ENCODE results near the gene WDR55. TPM values are rescaled to one million over a fixed set of nuclear protein-coding genes. Genes with fewer than 3 reads are reported as not detected.
"Not testable (repeated sequence)": the region's sequence is repeated elsewhere in the genome, so short reads cannot be mapped to it uniquely, and the experiment has no call there.

Gene WDR55
- total RNA-seq, 2 experiments from 2014 or later, result 40.1 to 41.1 TPM

DNA sequence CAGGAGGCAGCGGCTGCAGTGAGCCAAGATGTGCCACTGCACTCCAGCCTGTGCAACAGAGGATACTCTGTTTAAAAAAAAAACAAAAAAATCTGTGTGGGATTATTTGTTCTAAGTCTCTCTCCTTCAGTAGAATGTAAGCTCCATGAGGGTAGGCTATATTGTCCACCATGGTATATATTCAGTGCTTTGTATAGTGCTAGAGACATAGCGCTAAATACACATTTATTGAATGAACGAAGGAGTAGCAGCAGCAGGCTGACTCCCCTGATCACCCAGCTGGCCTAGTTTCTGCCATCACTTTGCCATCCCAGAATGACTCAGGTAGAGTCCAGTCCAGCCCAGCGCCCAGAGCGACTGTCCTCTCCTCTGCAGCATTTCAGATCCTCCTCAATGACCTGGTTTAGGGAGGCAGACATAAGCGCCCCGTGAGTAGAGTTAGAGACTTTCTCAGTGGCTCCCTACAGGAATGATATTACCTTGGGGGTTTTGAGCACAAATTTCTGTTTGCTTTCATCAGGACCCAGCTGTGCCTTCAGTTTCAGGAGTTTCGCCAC is 25.8 kb downstream of the WDR55 start:
- H3K4me1 Mint-ChIP-seq (ENCODE audit: low read depth), result peaks cover 48% of the 10 kb centered on the region
- no peak for ATAC-seq

DNA sequence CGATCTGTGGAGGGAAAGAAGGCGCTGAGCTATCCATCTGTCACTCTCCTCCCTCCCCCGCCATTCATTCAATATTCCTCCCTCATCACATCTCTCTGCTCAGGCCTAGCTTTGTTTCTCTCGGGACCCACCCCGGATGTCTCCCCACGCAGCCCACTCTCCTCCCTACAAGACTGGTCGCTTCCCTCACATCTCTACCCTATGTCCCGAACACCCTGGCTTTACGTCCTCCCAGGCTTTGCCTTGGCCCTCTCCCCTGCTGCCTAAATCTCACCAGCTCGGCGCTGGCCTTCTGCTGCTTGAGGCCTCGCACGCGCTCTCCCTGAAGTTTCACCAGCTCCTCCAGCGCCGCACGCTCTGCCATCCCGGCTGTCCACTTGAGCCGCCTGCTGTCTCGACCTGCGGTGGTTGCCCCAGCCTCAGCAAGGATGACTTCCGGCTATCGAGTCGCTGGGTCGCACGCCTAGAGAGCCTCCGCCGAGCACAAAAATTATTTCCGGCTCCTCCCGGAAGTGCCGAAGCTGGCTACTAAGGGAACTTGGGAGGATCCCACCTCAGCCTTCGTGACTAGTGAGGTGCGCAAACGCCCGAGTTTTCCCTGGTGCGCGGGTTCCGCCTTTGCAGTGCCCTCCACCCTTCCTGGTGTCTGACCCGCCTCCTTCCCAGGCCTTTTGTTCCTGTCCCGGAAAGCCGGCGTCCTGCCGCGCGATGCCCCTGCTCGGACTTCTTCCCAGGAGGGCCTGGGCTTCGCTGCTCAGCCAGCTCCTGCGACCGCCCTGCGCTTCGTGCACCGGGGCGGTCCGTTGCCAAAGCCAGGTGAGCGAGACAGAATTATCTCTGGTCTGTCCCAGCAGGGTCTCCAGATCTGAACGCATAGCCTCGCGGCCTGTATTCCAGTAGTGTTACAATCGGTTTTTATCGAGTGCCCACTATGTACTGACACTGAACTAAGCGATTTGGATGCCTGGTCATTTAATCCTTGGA is 26.5 kb downstream of the WDR55 start, which contains the start of the genes HARS1 and HARS2:
Gene HARS1 (minus strand): TSS at position 430 of the 984 bp plus-strand sequence. CDS start 66 bp downstream, at position 364.
Gene HARS2 (plus strand): TSS at position 515 of the 984 bp plus-strand sequence. CDS start 194 bp downstream, at position 709.
- DNase-seq (peak; percentile 88), ATAC-seq (peak; percentile 96)
- ChIA-PET CTCF (interaction anchor here (0.6 to 1.7 kb wide), 7 partner anchors 9 to 1421 kb away, joined by 3 to 5 read pairs (median 3); partner anchors contain the start of genes TAF7 and ZMAT2), POLR2A (interaction anchor here (0.6 to 2.2 kb wide), 13 partner anchors 10 to 290 kb away, joined by 3 to 20 read pairs (median 5); partner anchors contain the start of genes ANKHD1, IK, NDUFA2 and WDR55)
- Mint-ChIP-seq H3K27ac (peak within 1 kb of the TSS; percentile 97), H3K27me3 (ENCODE audit: low read depth) (no peaks in the 10 kb centered on the region), H3K9me3 (ENCODE audit: insufficient read depth) (no peaks in the 10 kb centered on the region), H3K4me1 (ENCODE audit: low read depth) (peaks cover 48% of the 10 kb centered on the region), H3K36me3 (ENCODE audit: low read depth) (peaks cover 45% of the 10 kb centered on the region), H3K4me3 (peak within 1 kb of the TSS; percentile 97)

More for the DNA sequence above, 25.8 kb downstream of the WDR55 start:
- Mint-ChIP-seq H3K4me3 (peak overlapping the region; percentile 97), H3K36me3 (ENCODE audit: low read depth) (peaks cover 40% of the 10 kb centered on the region), H3K9me3 (ENCODE audit: insufficient read depth) (no peaks in the 10 kb centered on the region), H3K27me3 (ENCODE audit: low read depth) (no peaks in the 10 kb centered on the region), H3K27ac (peak overlapping the region; percentile 97)
- POLR2A ChIA-PET, result interaction anchor here (0.6 to 2.2 kb wide), 12 partner anchors 10 to 289 kb away, joined by 3 to 20 read pairs (median 6); partner anchors contain the start of genes ANKHD1, IK, NDUFA2 and WDR55
- CTCF ChIA-PET, result interaction anchor here (0.6 to 1.7 kb wide), 6 partner anchors 9 to 1420 kb away, joined by 3 to 5 read pairs (median 3); partner anchors contain the start of genes TAF7 and ZMAT2
- DNase-seq, result no peak

- ChIA-PET POLR2A (interaction anchor here (0.6 to 1.5 kb wide), 2 partner anchors 14 to 30 kb away, joined by 3 to 6 read pairs; no protein-coding TSS in a partner anchor), CTCF (no interaction called here)
- no peak for ATAC-seq
- Mint-ChIP-seq H3K9me3 (ENCODE audit: insufficient read depth) (no peaks in the 10 kb centered on the region), H3K4me3 (no peak overlapping the region), H3K27ac (no peak overlapping the region), H3K27me3 (ENCODE audit: low read depth) (no peaks in the 10 kb centered on the region), H3K36me3 (ENCODE audit: low read depth) (peaks cover 64% of the 10 kb centered on the region), H3K4me1 (ENCODE audit: low read depth) (peaks cover 38% of the 10 kb centered on the region)
- no peak for DNase-seq
Measured at GRCh38 chr5:140694276-140694675, 29.6 kb downstream of the WDR55 start.

DNA sequence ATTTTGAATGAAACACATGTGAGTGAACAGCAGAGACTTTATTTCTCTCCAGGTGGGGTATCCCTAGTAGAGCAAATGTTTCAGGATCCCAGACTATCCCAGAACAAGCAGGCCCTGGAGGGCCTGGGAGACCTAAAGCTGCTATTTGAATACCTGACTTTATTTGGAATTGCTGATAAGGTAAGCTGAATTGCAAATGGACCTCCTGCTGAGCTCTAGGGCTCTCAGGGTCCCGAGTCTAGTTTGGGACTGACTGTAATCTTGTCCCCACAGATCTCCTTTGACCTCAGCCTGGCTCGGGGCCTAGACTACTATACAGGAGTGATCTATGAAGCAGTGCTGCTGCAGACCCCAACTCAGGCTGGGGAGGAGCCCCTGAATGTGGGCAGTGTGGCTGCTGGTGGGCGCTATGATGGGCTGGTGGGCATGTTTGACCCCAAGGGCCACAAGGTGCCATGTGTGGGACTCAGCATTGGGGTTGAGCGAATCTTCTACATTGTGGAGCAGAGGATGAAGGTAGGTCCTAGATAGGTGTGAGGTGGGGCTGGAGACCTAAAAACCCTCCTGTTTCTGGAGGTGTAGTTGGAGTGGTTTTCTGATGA is 32.3 kb downstream of the WDR55 start:
- Mint-ChIP-seq H3K36me3 (ENCODE audit: low read depth) (peaks cover 69% of the 10 kb centered on the region), H3K4me3 (no peak overlapping the region), H3K9me3 (ENCODE audit: insufficient read depth) (no peaks in the 10 kb centered on the region), H3K4me1 (ENCODE audit: low read depth) (peaks cover 36% of the 10 kb centered on the region), H3K27me3 (ENCODE audit: low read depth) (no peaks in the 10 kb centered on the region), H3K27ac (no peak overlapping the region)
- CTCF ChIA-PET, result interaction anchor here (1.1 kb wide), 1 partner anchor 44 kb away, joined by 3 read pairs; no protein-coding TSS in a partner anchor
- ATAC-seq (no peak), DNase-seq (no peak)
- POLR2A ChIA-PET, result interaction anchor here (0.7 kb wide), 1 partner anchor 14 kb away, joined by 3 read pairs; no protein-coding TSS in a partner anchor

GRCh38 chr5:140700177-140701144 is 35.8 kb downstream of the WDR55 start, which contains the start of gene ZMAT2:
Gene ZMAT2, plus strand, starts transcription at chr5:140700447. Its CDS starts 14 bp downstream, at chr5:140700461.
- H3K36me3 Mint-ChIP-seq (ENCODE audit: low read depth), result peaks cover 77% of the 10 kb centered on the region
- ChIA-PET CTCF (interaction anchor here (0.7 to 1.4 kb wide), 4 partner anchors 10 to 307 kb away, joined by 3 to 6 read pairs (median 4); partner anchors contain the start of genes HARS1 and HARS2), POLR2A (interaction anchor here (0.6 to 2.5 kb wide), 11 partner anchors 9 to 871 kb away, joined by 3 to 22 read pairs (median 3); partner anchors contain the start of genes EIF4EBP3, HARS1, HARS2 and IK)
- H3K9me3 Mint-ChIP-seq (ENCODE audit: insufficient read depth), result no peaks in the 10 kb centered on the region
- ATAC-seq, result peak; percentile 99
- peak within 1 kb of the TSS; percentile 92 for H3K27ac Mint-ChIP-seq
- peak within 1 kb of the TSS; percentile 96 for H3K4me3 Mint-ChIP-seq
- H3K4me1 Mint-ChIP-seq (ENCODE audit: low read depth), result peaks cover 20% of the 10 kb centered on the region
- peak; percentile 98 for DNase-seq
- no peaks in the 10 kb centered on the region for H3K27me3 Mint-ChIP-seq (ENCODE audit: low read depth)

DNA sequence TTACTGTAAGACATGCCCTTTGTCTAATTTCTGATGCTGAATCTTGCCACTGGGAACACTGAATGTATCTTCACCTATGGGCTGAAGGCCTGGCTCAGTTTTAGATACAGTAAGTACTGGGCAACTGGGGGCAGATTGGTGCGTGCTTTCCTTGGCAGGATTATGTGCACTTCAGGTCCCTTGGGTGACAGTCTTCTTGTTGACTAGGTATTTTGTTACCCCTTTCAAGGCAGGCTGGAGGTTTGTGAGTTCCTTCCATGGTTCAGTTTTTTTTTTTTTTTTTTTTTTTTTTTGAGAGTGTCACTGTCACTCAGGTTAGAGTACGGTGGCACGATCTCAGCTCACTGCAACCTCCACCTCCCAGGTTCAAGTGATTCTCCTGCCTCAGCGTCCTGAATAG is 43.1 kb downstream of the WDR55 start:
- ChIA-PET POLR2A (interaction anchor here (0.6 to 4.7 kb wide), 3 partner anchors 13 to 68 kb away, joined by 3 to 16 read pairs (median 3); partner anchors contain the start of genes IK, NDUFA2 and TMCO6), CTCF (no interaction called here)
- no peaks in the 10 kb centered on the region for H3K9me3 Mint-ChIP-seq (ENCODE audit: insufficient read depth)
- no peaks in the 10 kb centered on the region for H3K27me3 Mint-ChIP-seq (ENCODE audit: low read depth)
- DNase-seq (no peak), ATAC-seq (no peak)
- H3K27ac Mint-ChIP-seq, result no peak overlapping the region
- H3K36me3 Mint-ChIP-seq (ENCODE audit: low read depth), result peaks cover 43% of the 10 kb centered on the region
- H3K4me1 Mint-ChIP-seq (ENCODE audit: low read depth), result peaks cover 14% of the 10 kb centered on the region
- no peak overlapping the region for H3K4me3 Mint-ChIP-seq

DNA sequence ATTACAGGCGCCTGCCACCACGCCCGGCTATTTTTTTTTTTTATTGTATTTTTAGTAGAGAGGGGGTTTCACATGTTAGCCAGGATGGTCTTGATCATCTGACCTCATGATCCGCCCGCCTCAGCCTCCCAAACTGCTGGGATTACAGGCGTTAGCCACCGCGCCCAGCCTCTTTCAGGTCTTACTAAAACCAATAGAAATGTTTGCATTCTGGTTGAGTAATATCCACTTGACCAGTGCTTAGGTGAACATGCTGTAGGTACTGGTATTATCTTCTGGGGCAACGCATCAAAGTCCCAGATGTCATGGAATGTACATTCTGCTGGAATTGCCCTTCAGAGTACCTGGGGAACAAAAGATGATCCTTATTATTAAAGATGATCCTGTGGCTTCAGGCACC is 44.1 kb downstream of the WDR55 start:
- H3K9me3 Mint-ChIP-seq (ENCODE audit: insufficient read depth); DNase-seq; CTCF ChIA-PET; H3K27me3 Mint-ChIP-seq (ENCODE audit: low read depth); H3K27ac Mint-ChIP-seq; ATAC-seq: not testable (repeated sequence)
- H3K4me3 Mint-ChIP-seq, result peak overlapping the region; percentile 96
- POLR2A ChIA-PET, result interaction anchor here (3.9 to 4.7 kb wide), 2 partner anchors 8 to 61 kb away, joined by 16 to 22 read pairs; partner anchors contain the start of genes IK, NDUFA2 and ZMAT2
- H3K4me1 Mint-ChIP-seq (ENCODE audit: low read depth), result peaks cover 17% of the 10 kb centered on the region
- H3K36me3 Mint-ChIP-seq (ENCODE audit: low read depth), result peaks cover 36% of the 10 kb centered on the region

- no peaks in the 10 kb centered on the region for H3K9me3 Mint-ChIP-seq (ENCODE audit: insufficient read depth)
- POLR2A ChIA-PET, result interaction anchor here (0.6 to 4.7 kb wide), 11 partner anchors 9 to 609 kb away, joined by 3 to 22 read pairs (median 4); partner anchors contain the start of genes HARS1, HARS2, IK and NDUFA2
- ATAC-seq, result peak; percentile 94
- DNase-seq, result peak; percentile 95
- H3K4me3 Mint-ChIP-seq, result peak overlapping the region; percentile 96
- peaks cover 19% of the 10 kb centered on the region for H3K36me3 Mint-ChIP-seq (ENCODE audit: low read depth)
- CTCF ChIA-PET, result interaction anchor here (0.8 to 2.0 kb wide), 11 partner anchors 9 to 359 kb away, joined by 3 to 10 read pairs (median 5); partner anchors contain the start of genes HARS1, IK, NDUFA2 and ZMAT2
- H3K4me1 Mint-ChIP-seq (ENCODE audit: low read depth), result peaks cover 18% of the 10 kb centered on the region
- peaks cover 5% of the 10 kb centered on the region for H3K27me3 Mint-ChIP-seq (ENCODE audit: low read depth)
- peak overlapping the region; percentile 93 for H3K27ac Mint-ChIP-seq
Measured at GRCh38 chr5:140710899-140711552, 46.3 kb downstream of the WDR55 start.

- POLR2A ChIA-PET, result interaction anchor here (1.1 to 4.7 kb wide), 3 partner anchors 11 to 64 kb away, joined by 4 to 22 read pairs (median 16); partner anchors contain the start of genes IK, NDUFA2 and ZMAT2
- no peak overlapping the region for H3K27ac Mint-ChIP-seq
Measured at GRCh38 chr5:140711794-140712193, 47.1 kb downstream of the WDR55 start.

More at GRCh38 chr5:140711794-140712193, 47.1 kb downstream of the WDR55 start:
- H3K4me3 Mint-ChIP-seq, result peak overlapping the region; percentile 96
- peaks cover 13% of the 10 kb centered on the region for H3K36me3 Mint-ChIP-seq (ENCODE audit: low read depth)
- CTCF ChIA-PET, result interaction anchor here (0.8 to 2.0 kb wide), 10 partner anchors 9 to 360 kb away, joined by 3 to 10 read pairs (median 5); partner anchors contain the start of genes HARS1, IK, NDUFA2 and ZMAT2
- no peaks in the 10 kb centered on the region for H3K9me3 Mint-ChIP-seq (ENCODE audit: insufficient read depth)
- ATAC-seq, result no peak
- H3K27me3 Mint-ChIP-seq (ENCODE audit: low read depth), result peaks cover 5% of the 10 kb centered on the region
- DNase-seq, result no peak
- H3K4me1 Mint-ChIP-seq (ENCODE audit: low read depth), result peaks cover 18% of the 10 kb centered on the region

All from activated CD8-positive, alpha-beta T cell treated with anti-CD3 and anti-CD28 coated beads, Interleukin-2, amount 10 ng/mL, durations not matched to agents 7 days and 5 days (primary cell).